ENCODE results near the gene LRRC42.

The LRRC42 gene

DNA sequence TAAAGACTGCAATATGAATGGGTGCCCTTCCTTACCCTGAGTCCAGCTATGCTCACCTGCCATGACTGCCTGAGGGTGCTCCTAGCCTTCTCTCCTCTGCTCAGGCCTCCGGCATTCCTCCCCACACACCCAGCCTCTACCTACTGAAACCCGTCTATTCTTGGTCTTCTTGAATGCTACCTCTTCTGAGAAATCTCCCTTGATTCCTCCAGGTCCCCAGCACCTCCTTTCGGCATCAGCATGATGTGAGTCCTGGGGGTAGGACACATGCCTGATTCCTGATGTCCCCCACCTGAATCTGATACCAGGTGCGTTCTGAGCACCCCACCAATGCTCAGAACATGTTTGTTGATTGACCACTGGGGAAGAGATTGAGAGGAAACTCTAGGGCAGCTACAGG lies 63.3 kb downstream of the LRRC42 start:
- no peak for DNase-seq

DNA sequence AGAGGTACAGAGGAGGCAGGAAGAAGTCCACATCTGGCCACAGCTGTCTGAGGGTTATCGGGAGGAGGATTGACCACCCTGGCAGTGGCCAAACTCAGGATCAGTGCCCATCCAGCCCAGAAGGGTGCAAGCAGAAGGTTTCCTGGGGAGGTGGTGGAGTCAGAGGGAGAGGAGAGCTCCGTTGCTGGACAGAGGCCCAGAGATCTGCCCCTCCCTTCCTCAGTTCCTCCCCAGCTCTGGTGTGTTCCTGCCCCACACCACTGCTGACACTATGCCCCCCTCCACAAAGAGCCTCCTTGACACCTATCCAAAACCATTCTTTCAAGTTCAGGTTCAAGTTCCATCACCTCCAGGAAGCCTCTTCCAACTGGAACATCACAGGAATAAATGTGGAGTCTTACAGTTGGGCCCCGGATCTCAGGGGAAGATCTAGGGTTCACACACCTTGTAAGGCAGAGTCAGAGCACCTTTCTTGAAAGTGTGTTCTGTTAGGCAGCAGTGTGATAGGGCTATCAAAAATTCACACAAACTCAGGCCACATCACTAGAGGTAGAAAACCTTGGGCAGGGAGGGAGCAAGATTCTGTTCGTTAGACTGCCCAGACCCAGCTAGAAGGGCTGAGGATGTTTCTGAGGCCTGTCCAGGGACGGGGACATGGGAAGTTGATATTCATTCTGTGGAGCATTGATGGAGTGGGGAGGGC lies 64.4 kb downstream of the LRRC42 start:
- no peak for DNase-seq

GRCh38 chr1:54011316-54012007 lies 65.3 kb downstream of the LRRC42 start:
- no peak for DNase-seq

DNA sequence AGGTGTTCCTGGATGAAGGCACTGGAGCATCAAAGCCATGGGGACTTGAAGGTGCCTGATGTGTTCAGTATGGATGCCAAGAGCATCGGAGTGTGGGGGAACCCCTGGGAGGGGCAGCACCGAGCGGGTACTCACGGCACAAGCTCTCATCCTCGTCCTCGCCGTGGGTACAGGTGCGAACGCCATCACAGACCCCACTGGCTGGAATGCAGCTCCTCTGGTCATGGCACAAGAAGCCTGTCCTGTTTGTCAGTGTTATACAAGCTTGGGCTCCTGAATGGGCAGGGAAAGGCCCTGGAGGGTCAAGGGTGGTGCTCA lies 65.8 kb downstream of the LRRC42 start:
- no peak for DNase-seq

DNA sequence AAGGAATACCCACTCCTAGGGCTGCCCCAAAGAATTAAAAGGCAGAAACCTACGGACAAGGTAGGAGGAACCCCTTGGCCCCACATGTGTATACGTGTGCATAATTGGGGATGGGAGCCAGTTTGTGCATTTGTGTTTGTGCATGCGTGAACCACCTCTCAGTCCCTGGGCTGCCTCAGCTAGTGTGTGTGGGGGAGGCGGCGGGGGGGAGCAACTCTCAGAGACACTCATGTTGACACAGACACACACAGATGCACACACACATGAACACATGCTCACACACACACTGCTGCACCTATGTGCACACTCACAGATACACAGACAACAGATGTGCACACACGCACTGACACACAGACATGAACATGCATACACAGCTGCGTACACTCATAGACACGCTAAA lies 66.7 kb downstream of the LRRC42 start:
- no peak for DNase-seq

- no peak for DNase-seq
Observed at GRCh38 chr1:54013393-54014008, 67.4 kb downstream of the LRRC42 start.

GRCh38 chr1:54014009-54014629 lies 68.0 kb downstream of the LRRC42 start:
- no peak for DNase-seq

DNA sequence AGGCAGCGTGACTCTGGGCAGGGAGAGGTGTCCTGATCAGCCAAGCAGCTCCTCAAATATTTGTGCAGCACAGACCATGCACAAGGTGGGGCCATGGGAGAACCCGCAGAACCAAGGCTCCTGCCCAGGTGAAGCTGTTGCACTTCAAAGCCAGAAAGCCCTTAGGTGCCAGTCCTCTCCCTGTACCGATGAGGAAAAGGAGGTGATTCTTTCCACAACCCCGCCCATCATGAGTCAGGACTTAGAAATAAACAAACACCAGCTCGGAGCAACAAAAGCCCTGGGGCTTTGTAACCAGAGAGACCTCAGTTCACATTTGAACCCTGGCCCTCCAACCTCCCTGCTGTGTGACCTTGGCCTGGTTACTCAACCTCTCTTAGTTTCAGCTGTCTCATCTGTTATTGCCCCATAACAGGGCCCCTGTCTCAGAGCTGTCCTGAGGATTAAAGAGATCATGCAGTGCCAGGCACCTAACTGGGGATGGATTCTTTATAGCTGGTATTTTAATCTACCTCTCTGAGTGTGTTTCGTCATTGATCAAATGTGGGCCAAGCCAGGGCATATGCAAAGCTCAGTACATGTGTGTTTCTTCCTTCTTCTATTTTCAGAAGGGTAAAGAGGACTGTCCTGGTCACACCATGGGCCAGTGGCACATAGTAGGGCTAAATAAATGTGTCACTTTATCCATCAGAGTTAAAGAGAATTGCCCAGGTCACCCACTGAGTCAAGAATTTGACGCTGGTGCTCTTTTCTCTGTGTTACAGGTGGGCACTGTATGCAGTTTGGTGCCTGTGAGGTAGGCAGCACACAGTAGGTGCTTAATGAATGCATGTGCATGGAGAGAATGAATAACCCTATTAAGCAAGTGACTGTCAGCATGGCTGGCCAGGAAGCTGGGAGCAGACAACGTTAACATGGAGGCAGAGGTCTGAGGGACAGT lies 70.5 kb downstream of the LRRC42 start:
- no peak for DNase-seq

Measured in CD4-positive, alpha-beta T cell treated with Interferon gamma for 1 hour (primary cell).